Caki2 (cell line): ENCODE data around the gene OGFR. TPM values are rescaled to one million over a fixed set of nuclear protein-coding genes. Genes with fewer than 3 reads are reported as not detected.

Experiments used
- DNase-seq: peaks from one replicate; pipeline ENCODE4 v3.0.0-alpha.2; 2015; ENCODE audit warnings: low read depth
- in situ Hi-C: cut with HindIII; loops from 2 replicates; pipeline ENCODE4 v1.10.0; 2016; ENCODE audit warnings: low sequenced_read_pairs, low pct_unique_long_range_greater_than_20kb, mixed read lengths
- total RNA-seq: library from RNA; depleted of rRNA; stranded (reverse); fragments of >200 nt; shearing (Covaris generic); gene quantifications from 2 replicates; pipeline ENCODE4 v1.2.3, GENCODE V29; 2014; ENCODE audit warnings: low replicate concordance

The OGFR gene
- total RNA-seq, 1 experiment from 2014 or later, result 86.3 TPM

DNA sequence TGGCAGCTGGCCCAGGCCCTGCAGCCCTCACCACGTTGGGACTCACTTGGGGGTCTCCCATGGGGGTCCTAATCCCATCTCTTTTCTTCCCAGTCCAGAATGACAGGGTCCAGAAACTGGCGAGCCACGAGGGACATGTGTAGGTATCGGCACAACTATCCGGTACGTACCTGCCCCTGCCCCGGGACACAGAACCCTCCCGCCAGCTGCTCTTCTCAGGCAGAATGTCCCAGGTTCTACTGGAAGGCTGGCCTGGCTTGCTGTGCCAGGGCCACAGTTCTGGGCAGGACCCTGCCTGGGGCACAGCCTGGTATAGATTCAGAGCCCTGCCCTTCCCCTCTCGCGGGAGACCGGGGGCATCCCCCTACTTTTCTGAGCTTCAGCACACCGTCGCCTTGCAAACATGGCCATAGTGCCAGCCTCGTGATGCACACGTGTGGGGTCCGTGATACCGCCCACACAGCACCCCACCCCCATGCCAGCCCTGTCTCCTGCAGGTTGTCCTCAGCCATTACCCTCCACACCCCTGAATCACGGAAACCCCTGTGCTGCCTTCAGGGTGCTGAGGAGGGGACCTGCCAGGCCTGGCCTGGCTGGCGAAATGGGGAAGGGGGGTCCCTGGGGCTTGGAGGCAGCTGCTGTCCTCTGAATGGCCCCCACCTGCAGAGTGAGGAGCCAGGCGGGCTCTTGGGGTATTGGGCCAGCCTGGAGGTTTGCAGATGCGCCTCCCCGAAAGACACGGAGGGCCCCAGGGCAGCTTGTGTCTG lies 3.0 kb downstream of the OGFR start:
- no peak for DNase-seq
- in situ Hi-C loops, result no loop called here

DNA sequence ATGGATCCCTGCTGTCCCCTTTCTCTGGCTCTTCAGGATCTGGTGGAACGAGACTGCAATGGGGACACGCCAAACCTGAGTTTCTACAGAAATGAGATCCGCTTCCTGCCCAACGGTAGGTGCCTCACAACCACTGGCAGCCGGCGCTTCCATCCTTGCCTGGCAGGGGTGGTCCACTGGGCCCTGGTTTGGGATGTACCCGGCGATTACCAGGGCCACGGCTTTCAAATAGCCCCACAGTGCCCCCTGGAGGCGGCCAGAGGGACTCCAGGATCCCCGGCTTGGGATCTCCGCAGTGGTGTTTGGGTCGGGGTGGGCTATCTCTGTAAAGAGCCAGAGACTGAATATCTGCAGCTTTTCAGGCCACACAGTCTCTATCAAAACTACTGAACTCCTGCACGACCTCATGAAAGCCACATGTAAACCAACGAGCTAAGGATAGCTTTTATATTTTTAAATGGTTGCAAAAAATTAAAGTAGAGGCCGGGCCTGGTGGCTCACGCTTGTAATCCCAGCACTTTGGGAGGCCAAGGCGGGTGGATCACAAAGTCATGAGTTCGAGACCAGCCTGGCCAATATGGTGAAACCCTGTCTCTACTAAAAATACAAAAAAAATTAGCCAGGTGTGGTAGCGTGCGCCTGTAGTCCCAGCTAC lies 3.7 kb downstream of the OGFR start:
- in situ Hi-C loops, result no loop called here
- DNase-seq, result no peak

DNA sequence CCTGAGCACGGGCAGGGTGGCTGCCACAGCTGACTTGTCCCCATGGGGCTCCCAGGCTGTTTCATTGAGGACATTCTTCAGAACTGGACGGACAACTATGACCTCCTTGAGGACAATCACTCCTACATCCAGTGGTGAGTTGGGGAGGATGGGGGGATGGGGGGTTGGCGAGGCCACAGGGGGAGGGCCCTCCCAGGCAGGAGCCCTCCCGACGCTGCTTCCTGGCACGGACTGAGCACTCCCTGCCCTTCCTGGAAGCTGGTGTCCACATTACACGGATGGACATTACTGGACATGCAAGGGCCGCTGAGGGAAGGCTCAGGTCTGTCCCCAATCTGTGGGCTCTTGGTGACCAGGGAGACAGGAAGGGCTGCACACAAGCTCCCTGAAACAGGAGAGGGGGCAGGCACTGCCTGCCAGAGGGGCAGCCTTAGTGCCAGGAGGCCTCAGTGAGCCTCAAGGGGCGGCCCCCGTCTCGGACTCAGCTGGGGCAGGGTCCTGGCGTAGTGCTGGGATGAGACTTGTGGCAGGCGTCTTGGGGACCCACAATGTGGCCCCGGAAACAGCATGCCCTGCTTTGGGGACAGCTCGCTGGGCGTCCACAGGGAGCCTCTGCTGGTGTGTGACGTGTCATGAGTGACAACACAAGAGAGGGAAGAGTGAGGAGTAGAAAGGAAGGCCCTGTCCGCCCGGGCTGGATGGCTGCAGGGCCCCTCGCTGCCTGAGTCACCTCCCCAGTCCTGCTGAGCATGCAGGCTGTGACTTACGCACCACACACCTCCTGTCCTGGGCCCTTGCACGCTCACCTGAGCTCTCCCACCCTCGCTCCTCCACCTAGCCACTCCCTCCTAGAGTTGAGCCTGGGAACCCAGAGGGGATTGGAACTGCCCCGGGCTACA lies 5.1 kb downstream of the OGFR start:
- no peak for DNase-seq
- in situ Hi-C loops, result no loop called here

GRCh38 chr20:62811320-62811719 lies 6.7 kb downstream of the OGFR start:
- in situ Hi-C loops, result no loop called here
- DNase-seq, result no peak

DNA sequence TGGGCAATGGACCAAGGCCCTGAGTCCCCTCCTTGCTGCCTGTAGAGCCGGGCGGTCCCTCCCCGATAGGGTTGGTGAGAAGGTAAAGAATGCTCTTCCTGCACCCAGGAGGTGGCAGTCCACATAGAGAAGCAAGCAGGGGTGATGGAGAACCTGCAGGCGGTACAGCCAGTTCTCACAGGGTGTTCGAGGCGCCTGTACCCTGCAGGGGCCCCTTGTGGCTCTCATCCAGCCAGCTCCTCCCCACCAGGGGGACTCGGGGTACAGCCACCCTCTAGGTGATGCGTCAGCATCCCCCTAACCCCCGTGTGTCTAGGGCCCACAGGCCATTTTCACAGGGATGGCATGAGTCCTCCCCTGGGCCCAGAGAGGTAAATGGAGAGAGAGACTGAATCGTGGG lies 7.1 kb downstream of the OGFR start:
- in situ Hi-C loops, result no loop called here
- no peak for DNase-seq

- DNase-seq, result no peak
- in situ Hi-C loops, result no loop called here
Measured at GRCh38 chr20:62812181-62812906, 7.7 kb downstream of the OGFR start.

- no peak for DNase-seq
- in situ Hi-C loops, result no loop called here
Measured at GRCh38 chr20:62812907-62813200, 8.2 kb downstream of the OGFR start.

- DNase-seq, result no peak
- in situ Hi-C loops, result no loop called here
Measured at GRCh38 chr20:62813588-62813987, 9.0 kb downstream of the OGFR start.

DNA sequence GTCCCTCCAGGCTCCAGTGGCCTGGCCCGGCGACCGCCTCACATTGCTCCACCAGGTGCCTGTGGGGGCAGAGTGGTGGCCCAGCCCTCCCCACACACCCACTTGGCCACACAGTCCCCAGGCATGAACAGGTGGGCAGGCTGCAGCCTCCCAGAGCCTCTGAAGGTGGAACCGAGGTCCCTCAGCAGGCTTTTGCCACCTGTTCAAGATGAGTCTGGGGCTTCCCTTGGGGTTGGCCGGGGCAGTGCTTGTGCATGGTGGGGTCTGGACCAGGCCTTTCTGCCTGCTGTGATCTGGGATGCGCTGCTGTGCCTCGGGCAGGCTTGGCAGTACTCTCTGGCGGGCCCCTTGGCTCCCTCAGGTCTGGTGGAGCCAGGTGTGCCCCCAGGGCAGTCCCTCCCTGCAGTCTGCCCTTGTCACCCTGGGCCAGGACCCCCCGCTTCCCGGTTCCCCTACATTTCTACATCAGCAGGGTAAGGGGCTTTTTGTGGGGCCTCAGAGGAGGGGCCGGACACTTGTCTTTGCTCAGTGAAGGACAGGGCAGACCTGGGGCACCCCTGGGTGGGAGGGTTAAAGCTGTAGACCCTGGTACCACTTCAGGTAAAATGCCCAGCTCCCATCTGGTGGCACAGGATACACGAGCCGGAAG lies 9.5 kb downstream of the OGFR start:
- no peak for DNase-seq
- in situ Hi-C loops, result no loop called here

- in situ Hi-C loops, result no loop called here
- DNase-seq, result no peak
Measured at GRCh38 chr20:62814709-62815065, 10.1 kb downstream of the OGFR start.

DNA sequence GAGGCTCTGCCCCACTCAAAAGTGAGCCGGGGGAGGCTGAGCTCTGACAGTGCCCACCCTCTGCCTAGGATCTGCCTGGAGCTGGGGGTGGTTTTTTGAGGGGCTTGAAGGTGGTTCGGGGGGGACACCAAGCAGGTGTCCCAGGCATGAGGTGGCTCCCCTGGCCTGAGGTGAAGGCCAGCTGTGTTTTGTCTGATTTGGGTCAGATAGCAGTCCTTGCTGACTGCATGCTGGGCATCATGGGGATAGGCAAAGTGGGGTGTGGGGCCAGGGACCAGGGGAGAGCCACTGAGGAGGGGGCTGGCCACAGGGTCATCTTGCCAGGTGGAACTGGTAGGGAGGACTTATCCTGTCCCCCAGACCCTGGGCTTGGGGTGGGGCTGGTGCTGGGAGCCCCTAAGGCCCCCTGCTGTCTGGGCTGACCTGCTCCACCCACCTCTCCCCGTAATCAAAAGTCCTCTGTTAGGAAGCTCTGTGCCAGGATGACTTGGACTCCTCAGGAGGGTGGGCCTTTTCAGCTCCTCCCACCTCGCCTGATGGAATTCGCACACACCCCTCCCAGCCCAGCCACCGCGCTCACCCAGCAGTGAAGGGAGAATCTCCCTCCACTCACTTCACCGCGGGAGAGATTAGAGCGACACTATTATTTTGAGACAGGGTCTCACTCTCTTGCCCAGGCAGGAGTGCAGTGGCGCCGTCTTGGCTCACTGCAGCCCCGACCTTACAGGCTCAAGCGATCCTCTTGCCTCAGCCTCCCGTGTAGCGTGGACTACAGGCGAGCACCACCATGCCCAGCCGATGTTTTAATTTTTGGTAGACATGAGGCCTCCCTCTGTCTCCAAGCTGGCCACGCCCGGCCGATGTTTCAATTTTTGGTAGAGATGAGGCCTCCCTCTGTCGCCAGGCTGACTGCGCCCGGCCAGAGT lies 10.7 kb downstream of the OGFR start:
- no peak for DNase-seq
- in situ Hi-C loops, result no loop called here

DNA sequence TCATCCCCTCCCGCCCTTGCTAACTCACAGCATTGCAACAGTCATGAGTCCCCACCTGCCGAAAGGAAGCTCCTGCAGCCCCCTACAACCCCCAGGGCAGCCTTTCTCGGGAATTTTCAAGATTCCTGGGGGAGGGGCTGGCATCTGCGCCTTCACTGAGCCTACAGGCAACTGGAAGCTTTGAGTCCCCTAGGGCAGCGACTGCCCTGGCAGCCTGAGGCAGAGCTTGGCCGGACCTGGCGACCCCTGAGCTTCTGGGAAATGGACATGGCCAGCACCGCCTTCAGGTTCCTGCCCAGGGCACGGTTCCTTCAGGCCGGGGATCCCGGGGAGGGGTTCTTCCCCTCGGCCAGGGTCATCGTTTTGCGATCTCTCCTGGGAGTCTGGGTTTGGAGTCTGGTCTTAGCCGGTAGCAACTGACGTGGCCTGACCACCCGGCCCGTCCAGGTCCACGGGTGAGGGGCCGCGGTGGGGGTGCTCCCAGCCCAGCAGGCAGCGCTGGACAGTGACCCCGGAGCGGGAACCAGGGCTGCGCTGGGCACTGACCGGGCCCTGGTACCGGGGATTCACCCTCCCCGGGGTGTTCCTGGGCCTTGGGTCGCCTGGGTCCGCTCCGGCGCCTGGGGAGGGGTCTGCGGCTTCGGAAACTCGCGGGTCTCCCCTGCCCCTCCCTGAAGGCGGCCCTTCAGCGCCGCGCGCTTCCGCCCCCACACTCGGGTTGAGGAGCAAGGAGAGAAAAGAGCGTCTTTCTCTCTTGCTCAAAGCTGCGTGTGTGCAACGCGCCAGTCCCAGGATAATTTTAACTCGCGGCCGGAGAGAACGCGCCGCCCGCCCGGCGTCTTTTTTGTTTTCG lies 11.6 kb downstream of the OGFR start:
- in situ Hi-C loops, result no loop called here
- no peak for DNase-seq

GRCh38 chr20:62816884-62817873 lies 12.5 kb downstream of the OGFR start, which contains the start of gene COL9A3:
TSS of gene COL9A3 (plus strand) at chr20:62817050. CDS start at chr20:62817065, 15 bp downstream.
- in situ Hi-C loops, result no loop called here
- DNase-seq, result no peak

GRCh38 chr20:62817975-62818591 lies 13.4 kb downstream of the OGFR start:
- in situ Hi-C loops, result no loop called here
- no peak for DNase-seq
